Caco-2 (cell line): ENCODE measurements around the gene MTG1. TPM values are rescaled to one million over a fixed set of nuclear protein-coding genes. Genes with fewer than 3 reads are reported as not detected.

Experiments used
- BruUV-seq: library from RNA; stranded (reverse); fragments of 400-500 nt; replicated peaks from 2 replicates; lab custom pipeline; 2021; lab: Mats Ljungman, UMichigan
- CTCF ChIA-PET: fragments of 300-600 bp; sonication (Branson Sonifier 250); formaldehyde crosslinking; loops from one replicate; lab custom pipeline; 2022; ENCODE audit warnings: antibody characterized with exemption; lab: Charles Lee
- POLR2A ChIA-PET: fragments of 300-600 bp; sonication (Branson Sonifier 250); formaldehyde crosslinking; loops from one replicate; lab custom pipeline; 2022; ENCODE audit warnings: antibody characterized with exemption; lab: Charles Lee
- DNase-seq, 2 experiments: peaks; one replicate each; pipeline versions ENCODE4 v3.0.0 to v3.0.0-alpha.2; 2020 to 2022
- H3K27me3 ChIP-seq: replicated peaks from 2 replicates; pipeline ENCODE4 v1.6.0; 2011; ENCODE audit warnings: low read length; ENCODE audit not compliant: control insufficient read depth, insufficient read depth
- H3K36me3 ChIP-seq: 2 replicates; pipeline ENCODE4 v1.5.1; 2011; ENCODE audit warnings: low read length; ENCODE audit not compliant: control insufficient read depth, insufficient read depth
- H3K4me1 ChIP-seq: fragments of 250-450 bp; sonication (Bioruptor Pico); 2 replicates; pipeline ENCODE4 v1.5.1; 2020; ENCODE audit warnings: mild to moderate bottlenecking
- H3K4me3 ChIP-seq: 2 replicates; pipeline ENCODE4 v1.5.1; 2011; ENCODE audit warnings: low read depth, mild to moderate bottlenecking, control low read depth, low read length
- H3K9me3 ChIP-seq: fragments of 250-450 bp; sonication (Bioruptor Pico); 2 replicates; pipeline ENCODE4 v1.5.1; 2020; ENCODE audit warnings: mild to moderate bottlenecking, moderate library complexity
- H3K27ac Mint-ChIP-seq: one replicate; pipeline ENCODE4 v1.8.0; 2022; ENCODE audit warnings: mixed read lengths; ENCODE audit not compliant: unreplicated experiment
- H3K27me3 Mint-ChIP-seq: one replicate; pipeline ENCODE4 v1.8.0; 2022; ENCODE audit warnings: mixed read lengths; ENCODE audit not compliant: insufficient read depth, unreplicated experiment
- H3K36me3 Mint-ChIP-seq: one replicate; pipeline ENCODE4 v1.8.0; 2022; ENCODE audit warnings: mild to moderate bottlenecking, mixed read lengths; ENCODE audit not compliant: insufficient read depth, unreplicated experiment
- H3K4me1 Mint-ChIP-seq: one replicate; pipeline ENCODE4 v1.8.0; 2022; ENCODE audit warnings: low read depth, mixed read lengths; ENCODE audit not compliant: unreplicated experiment
- H3K4me3 Mint-ChIP-seq: one replicate; pipeline ENCODE4 v1.8.0; 2022; ENCODE audit warnings: mild to moderate bottlenecking, moderate library complexity, mixed read lengths; ENCODE audit not compliant: unreplicated experiment
- H3K9me3 Mint-ChIP-seq: one replicate; pipeline ENCODE4 v1.8.0; 2022; ENCODE audit warnings: mixed read lengths; ENCODE audit not compliant: unreplicated experiment
- CTCF ChIP-seq, 2 experiments: fragments of 200-600 bp in 1 of 2; IDR thresholded peaks; 1 replicate in 1 of 2; 2 replicates in 1 of 2; pipeline versions ENCODE4 v1.5.1 to v1.8.0; 2011 to 2022; ENCODE audit warnings: antibody characterized with exemption in 1 of 2, control low read depth in 1 of 2, inconsistent platforms in 1 of 2, low read depth in 1 of 2, low read length in 1 of 2, mild to moderate bottlenecking in 1 of 2, moderate library complexity in 1 of 2; ENCODE audit not compliant: insufficient read depth in 1 of 2, severe bottlenecking in 1 of 2, unreplicated experiment in 1 of 2
- intact Hi-C: fragments of 100-400 bp; cut with micrococcal nuclease; formaldehyde crosslinking; loops from one replicate; pipeline ENCODE4 v1.10.0; 2022; ENCODE audit not compliant: unreplicated experiment
- total RNA-seq: library from RNA; stranded (reverse); gene quantifications from 2 replicates; pipeline ENCODE4 v1.2.3, GENCODE V29; 2022

The MTG1 gene
- total RNA-seq, 1 experiment from 2014 or later: 113 TPM

- no peak overlapping the region for H3K27ac Mint-ChIP-seq
- Histone ChIP-seq H3K4me1 (no peaks in the 10 kb centered on the region), H3K36me3 (peaks cover 7% of the 10 kb centered on the region), H3K27me3 (no peaks in the 10 kb centered on the region), H3K4me3 (no peak overlapping the region), H3K9me3 (peaks cover under 1% of the 10 kb centered on the region; the same call in 1 of the 2 replicates)
- H3K4me1 Mint-ChIP-seq: peaks cover 13% of the 10 kb centered on the region
- BruUV-seq: no TSS peak
- ChIA-PET CTCF (no interaction called here), POLR2A (no interaction called here)
- no peaks in the 10 kb centered on the region for H3K27me3 Mint-ChIP-seq
- intact Hi-C loops: no loop called here
- peaks cover 18% of the 10 kb centered on the region for H3K9me3 Mint-ChIP-seq
- no peak overlapping the region for H3K4me3 Mint-ChIP-seq
- no peak for DNase-seq
- TF ChIP-seq CTCF (IDR thresholded peaks at IDR 0.05; ENCODE audit: insufficient read depth in 1 of 2, low read depth in 1 of 2, low read length in 1 of 2, severe bottlenecking in 1 of 2, unreplicated experiment in 1 of 2): no peak
- H3K36me3 Mint-ChIP-seq: peaks cover 85% of the 10 kb centered on the region
Observed at GRCh38 chr10:133405272-133405671, 11.3 kb downstream of the MTG1 start.

GRCh38 chr10:133405844-133406527, 12.0 kb downstream of the MTG1 start:
- ChIA-PET POLR2A (no interaction called here), CTCF (no interaction called here)
- intact Hi-C loops: no loop called here
- H3K4me3 Mint-ChIP-seq: no peak overlapping the region
- no peaks in the 10 kb centered on the region for H3K4me1 ChIP-seq
- H3K36me3 ChIP-seq: peaks cover 5% of the 10 kb centered on the region; the same call in 1 of the 2 replicates
- DNase-seq: no peak
- H3K36me3 Mint-ChIP-seq: peaks cover 85% of the 10 kb centered on the region
- TF ChIP-seq CTCF (IDR thresholded peaks at IDR 0.05; ENCODE audit: insufficient read depth in 1 of 2, low read depth in 1 of 2, low read length in 1 of 2, severe bottlenecking in 1 of 2, unreplicated experiment in 1 of 2): no peak
- peaks cover 13% of the 10 kb centered on the region for H3K4me1 Mint-ChIP-seq
- no peaks in the 10 kb centered on the region for H3K27me3 ChIP-seq
- H3K9me3 ChIP-seq: peaks cover 5% of the 10 kb centered on the region; the same call in 1 of the 2 replicates
- H3K27ac Mint-ChIP-seq: no peak overlapping the region
- BruUV-seq: no TSS peak
- peaks cover 25% of the 10 kb centered on the region for H3K9me3 Mint-ChIP-seq
- H3K4me3 ChIP-seq: no peak overlapping the region
- H3K27me3 Mint-ChIP-seq: no peaks in the 10 kb centered on the region

- ChIA-PET CTCF (no interaction called here), POLR2A (no interaction called here)
- Histone ChIP-seq H3K27me3 (no peaks in the 10 kb centered on the region), H3K4me3 (no peak overlapping the region), H3K4me1 (no peaks in the 10 kb centered on the region), H3K9me3 (peaks cover 20% of the 10 kb centered on the region), H3K36me3 (peaks cover 4% of the 10 kb centered on the region; the same call in 1 of the 2 replicates)
- no peak for DNase-seq
- Mint-ChIP-seq H3K4me3 (no peak overlapping the region), H3K36me3 (peaks cover 95% of the 10 kb centered on the region), H3K4me1 (peaks cover 6% of the 10 kb centered on the region), H3K27me3 (no peaks in the 10 kb centered on the region), H3K9me3 (peaks cover 53% of the 10 kb centered on the region), H3K27ac (no peak overlapping the region)
- no peak for TF ChIP-seq CTCF (IDR thresholded peaks at IDR 0.05; ENCODE audit: insufficient read depth in 1 of 2, low read depth in 1 of 2, low read length in 1 of 2, severe bottlenecking in 1 of 2, unreplicated experiment in 1 of 2)
- intact Hi-C loops: no loop called here
- no TSS peak for BruUV-seq
Observed at GRCh38 chr10:133411523-133412380, 17.8 kb downstream of the MTG1 start.
